Psoas muscle (tissue), 8 donors: Measurements from ENCODE around the gene NKIRAS2. TPM values are rescaled to one million over a fixed set of nuclear protein-coding genes. Genes with fewer than 3 reads are reported as not detected.
A peak's percentile ranks its signal among the peaks of the same experiment; 100 is the strongest.

Experiments used
- ATAC-seq, 4 donors: fragments of 200-7000 bp; cut with Tn5 transposase; one replicate each; pipeline ENCODE4 v1.9.1; 2020; ENCODE audit warnings: moderate library complexity in 3 of 4, mild to moderate bottlenecking in 2 of 4
- DNase-seq, 2 donors: peaks; one replicate each; pipeline ENCODE4 v3.0.0-alpha.2; 2020
- H3K27ac ChIP-seq: fragments of 200-600 bp; one replicate; pipeline ENCODE4 v1.8.0; 2022
- H3K27me3 ChIP-seq, 3 donors: fragments of 200-600 bp in 1 of 3; one replicate each; pipeline versions ENCODE4 v1.6.1 to v1.8.0; 2013 to 2022; ENCODE audit warnings: low read length in 2 of 3, mild to moderate bottlenecking in 2 of 3, moderate library complexity in 1 of 3; ENCODE audit not compliant: insufficient read depth in 3 of 3
- H3K36me3 ChIP-seq, 2 donors: fragments of 200-600 bp in 1 of 2; one replicate each; pipeline versions ENCODE4 v1.6.1 to v1.8.0; 2013 to 2022; ENCODE audit warnings: low read depth in 1 of 2, mild to moderate bottlenecking in 1 of 2, moderate library complexity in 1 of 2; ENCODE audit not compliant: insufficient read depth in 1 of 2
- H3K4me1 ChIP-seq: fragments of 200-600 bp; one replicate; pipeline ENCODE4 v1.8.0; 2022
- H3K4me3 ChIP-seq: fragments of 200-600 bp; one replicate; pipeline ENCODE4 v1.8.0; 2022; ENCODE audit warnings: mild to moderate bottlenecking
- H3K9me3 ChIP-seq: fragments of 200-600 bp; one replicate; pipeline ENCODE4 v1.8.0; 2022
- CTCF ChIP-seq: fragments of 200-600 bp; IDR thresholded peaks from one replicate; pipeline ENCODE4 v1.8.0; 2022; ENCODE audit warnings: antibody characterized with exemption
- WGBS, 3 donors: extraction: QIAGEN DNeasy Blood & Tissue Kit; methylation state at CpG; one replicate each; pipeline versions ENCODE4 v1.1.6 to v1.1.7; 2013; 5-methylcytosine and 5-hydroxymethylcytosine counted together
- intact Hi-C, 2 donors: fragments of 100-400 bp; cut with DNase I; formaldehyde crosslinking; loops; one replicate each; pipeline versions ENCODE4 v1.11.0 to v1.14.2; 2022
- polyA plus RNA-seq, 3 donors: library from polyadenylated mRNA; stranded (reverse); fragments of 200-250 nt; gene quantifications; one replicate each; pipeline ENCODE4 v1.2.3, GENCODE V29; 2013
- total RNA-seq, 4 donors: library from RNA; stranded (reverse); fragmentation: NEBNext Ultra II Directional in 2 of 4; extraction: Animal tissue kit (Norgen Biotek cat#: 25700) in 2 of 4; gene quantifications; one replicate each; pipeline versions ENCODE4 v1.2.1 to v1.2.4, GENCODE V29; 2021 to 2023
- donor health status: healthy with polysubstance abuse.
- donor health status: DM: no; HTN: no; CAD: no; lungs with moderate emphysema.
- donor health status: Bipolar disorder and iron deficiency.
- donor health status: healthy.
- donor health status: DM: yes; HTN: yes; CAD: no.
- donor health status: DM: no; HTN: no; CAD: no.
- donor health status: DM: no; HTN: no; CAD: no.
- donor health status: DM: yes; HTN: yes; CAD: no.

The NKIRAS2 gene
- total and polyA plus RNA-seq, 7 donors, result 35.0 to 81.1 (median 41.5) TPM

- peak in 1 of 4 donors; percentile 42 for ATAC-seq
- intact Hi-C loops, result no loop called here
- TF ChIP-seq CTCF, result no peak
Measured at GRCh38 chr17:42042598-42043319, 22.9 kb downstream of the NKIRAS2 start.

GRCh38 chr17:42045719-42046118 is 25.8 kb downstream of the NKIRAS2 start:
- Histone ChIP-seq H3K36me3 (no peaks in the 10 kb centered on the region), H3K4me3 (no peak overlapping the region), H3K4me1 (peaks cover 4% of the 10 kb centered on the region), H3K9me3 (no peaks in the 10 kb centered on the region), H3K27ac (no peak overlapping the region), H3K27me3 (no peaks in the 10 kb centered on the region)
- TF ChIP-seq CTCF, result no peak
- WGBS, 3 donors, result 81 to 87% (median 86%) methylated on average over 1 of the region's 1 CpG
- intact Hi-C loops, result no loop called here
- DNase-seq (no peak), ATAC-seq (no peak)

More at GRCh38 chr17:42042598-42043319, 22.9 kb downstream of the NKIRAS2 start:
- Histone ChIP-seq H3K9me3 (no peaks in the 10 kb centered on the region), H3K4me3 (no peak overlapping the region), H3K27me3 (peaks cover 0 to 2% (median 0%) of the 10 kb centered on the region in 3 donors), H3K27ac (no peak overlapping the region), H3K36me3 (no peaks in the 10 kb centered on the region), H3K4me1 (no peaks in the 10 kb centered on the region)
- WGBS, 3 donors, result 84 to 88% (median 88%) methylated on average over 20 of the region's 20 CpGs
- no peak for DNase-seq

GRCh38 chr17:42047343-42047742 is 27.5 kb downstream of the NKIRAS2 start:
- DNase-seq, result no peak
- 85 to 86% (median 86%) methylated on average over 11 to 12 of the region's 12 CpGs for WGBS, 3 donors
- Histone ChIP-seq H3K36me3 (no peaks in the 10 kb centered on the region), H3K4me3 (no peak overlapping the region), H3K4me1 (peaks cover 4% of the 10 kb centered on the region), H3K27me3 (no peaks in the 10 kb centered on the region), H3K27ac (no peak overlapping the region), H3K9me3 (no peaks in the 10 kb centered on the region)
- intact Hi-C loops, result no loop called here
- ATAC-seq, result no peak
- no peak for TF ChIP-seq CTCF

GRCh38 chr17:42049834-42050392 is 30.0 kb downstream of the NKIRAS2 start:
- ATAC-seq, result peak; percentile 18 to 57 (median 32)

More at GRCh38 chr17:42049834-42050392, 30.0 kb downstream of the NKIRAS2 start:
- 2% methylated on average over 6 to 7 of the region's 7 CpGs for WGBS, 3 donors
- Histone ChIP-seq H3K27me3 (peaks cover 0 to 2% (median 0%) of the 10 kb centered on the region in 3 donors), H3K36me3 (no peaks in the 10 kb centered on the region), H3K9me3 (no peaks in the 10 kb centered on the region), H3K4me3 (peak overlapping the region; percentile 85), H3K4me1 (peaks cover 4% of the 10 kb centered on the region), H3K27ac (peak overlapping the region; percentile 53)
- no peak for DNase-seq
- no peak for TF ChIP-seq CTCF
- intact Hi-C loops, result no loop called here
